ENCODE measurements around the gene SRSF8.

Gene SRSF8

DNA sequence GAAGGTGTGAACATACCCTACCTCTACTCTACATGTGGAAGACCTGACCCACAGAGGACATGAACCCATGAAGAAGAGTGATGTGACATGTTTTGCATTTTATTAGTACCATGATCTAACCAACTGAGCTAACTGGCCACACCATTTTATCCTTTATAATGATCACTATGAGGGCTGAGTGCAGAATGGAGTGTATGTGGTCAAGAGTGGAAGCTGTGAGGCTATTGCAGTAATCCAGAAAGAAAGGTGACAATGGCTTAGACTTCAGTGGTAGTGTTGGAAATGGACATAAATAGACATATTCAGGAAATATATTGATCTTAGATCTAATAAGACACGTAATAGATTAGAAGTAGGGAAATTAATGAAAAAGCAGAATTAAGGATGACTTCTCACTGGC, 3.8 kb downstream of the SRSF8 start:
- Histone ChIP-seq H3K36me3 (no peaks in the 10 kb centered on the region), H3K27me3 (peaks cover 52% of the 10 kb centered on the region), H3K4me3 (ENCODE audit: low read depth in 1 of 2, low read length in 1 of 2) (no peak overlapping the region), H3K27ac (no peak overlapping the region), H3K9me3 (no peaks in the 10 kb centered on the region), H3K4me1 (ENCODE audit: control insufficient read depth in 1 of 2, insufficient read depth in 1 of 2, low read depth in 1 of 2, low read length in 1 of 2) (peaks cover 10 to 12% of the 10 kb centered on the region in 2 experiments)
- TF ChIP-seq, protein P1, sequence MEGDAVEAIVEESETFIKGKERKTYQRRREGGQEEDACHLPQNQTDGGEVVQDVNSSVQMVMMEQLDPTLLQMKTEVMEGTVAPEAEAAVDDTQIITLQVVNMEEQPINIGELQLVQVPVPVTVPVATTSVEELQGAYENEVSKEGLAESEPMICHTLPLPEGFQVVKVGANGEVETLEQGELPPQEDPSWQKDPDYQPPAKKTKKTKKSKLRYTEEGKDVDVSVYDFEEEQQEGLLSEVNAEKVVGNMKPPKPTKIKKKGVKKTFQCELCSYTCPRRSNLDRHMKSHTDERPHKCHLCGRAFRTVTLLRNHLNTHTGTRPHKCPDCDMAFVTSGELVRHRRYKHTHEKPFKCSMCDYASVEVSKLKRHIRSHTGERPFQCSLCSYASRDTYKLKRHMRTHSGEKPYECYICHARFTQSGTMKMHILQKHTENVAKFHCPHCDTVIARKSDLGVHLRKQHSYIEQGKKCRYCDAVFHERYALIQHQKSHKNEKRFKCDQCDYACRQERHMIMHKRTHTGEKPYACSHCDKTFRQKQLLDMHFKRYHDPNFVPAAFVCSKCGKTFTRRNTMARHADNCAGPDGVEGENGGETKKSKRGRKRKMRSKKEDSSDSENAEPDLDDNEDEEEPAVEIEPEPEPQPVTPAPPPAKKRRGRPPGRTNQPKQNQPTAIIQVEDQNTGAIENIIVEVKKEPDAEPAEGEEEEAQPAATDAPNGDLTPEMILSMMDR (IDR thresholded peaks at IDR 0.05): no peak

GRCh38 chr11:95072948-95073347, 6.2 kb downstream of the SRSF8 start:
- TF ChIP-seq, protein P1 (IDR thresholded peaks at IDR 0.05): no peak
- H3K27me3 ChIP-seq: peaks cover 48% of the 10 kb centered on the region
- no peaks in the 10 kb centered on the region for H3K36me3 ChIP-seq
- no peak overlapping the region for H3K4me3 ChIP-seq (ENCODE audit: low read depth in 1 of 2, low read length in 1 of 2)
- no peak overlapping the region for H3K27ac ChIP-seq
- H3K4me1 ChIP-seq (ENCODE audit: control insufficient read depth in 1 of 2, insufficient read depth in 1 of 2, low read depth in 1 of 2, low read length in 1 of 2): peaks cover 4 to 8% of the 10 kb centered on the region in 2 experiments
- no peaks in the 10 kb centered on the region for H3K9me3 ChIP-seq

- H3K4me1 ChIP-seq (ENCODE audit: control insufficient read depth in 1 of 2, insufficient read depth in 1 of 2, low read depth in 1 of 2, low read length in 1 of 2): no peaks in the 10 kb centered on the region
- no peaks in the 10 kb centered on the region for H3K9me3 ChIP-seq
- H3K27ac ChIP-seq: no peak overlapping the region
- no peak overlapping the region for H3K4me3 ChIP-seq (ENCODE audit: low read depth in 1 of 2, low read length in 1 of 2)
- TF ChIP-seq, protein P1 (IDR thresholded peaks at IDR 0.05): no peak
- no peaks in the 10 kb centered on the region for H3K36me3 ChIP-seq
- H3K27me3 ChIP-seq: peaks cover 59% of the 10 kb centered on the region
These were observed 8.3 kb downstream of the SRSF8 start for GRCh38 chr11:95074792-95075563.

- TF ChIP-seq, protein P1 (IDR thresholded peaks at IDR 0.05): no peak
- Histone ChIP-seq H3K4me3 (ENCODE audit: low read depth in 1 of 2, low read length in 1 of 2) (no peak overlapping the region), H3K36me3 (no peaks in the 10 kb centered on the region), H3K9me3 (no peaks in the 10 kb centered on the region), H3K4me1 (ENCODE audit: control insufficient read depth in 1 of 2, insufficient read depth in 1 of 2, low read depth in 1 of 2, low read length in 1 of 2) (no peaks in the 10 kb centered on the region), H3K27ac (no peak overlapping the region), H3K27me3 (peaks cover 74% of the 10 kb centered on the region)
These were observed 9.7 kb downstream of the SRSF8 start for GRCh38 chr11:95076416-95076815.

DNA sequence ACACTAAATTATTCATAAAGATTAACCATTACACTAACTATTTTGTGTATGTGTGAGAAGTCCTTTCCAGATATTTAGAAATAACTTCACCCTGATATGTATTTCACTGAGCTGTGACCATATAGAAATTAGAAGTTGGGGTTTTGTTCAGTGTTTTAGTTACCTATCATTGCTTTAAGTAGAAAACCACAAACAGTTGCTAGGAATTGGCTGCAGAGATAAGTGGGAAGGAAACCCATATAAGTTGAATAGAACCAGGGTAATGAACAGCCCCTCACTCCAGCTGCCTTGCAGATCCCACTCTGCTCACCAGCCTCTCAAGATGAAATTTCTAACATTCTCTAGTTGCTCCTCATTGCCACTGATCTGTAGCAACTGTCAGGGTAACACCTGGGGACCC, 10.3 kb downstream of the SRSF8 start:
- no peak overlapping the region for H3K4me3 ChIP-seq (ENCODE audit: low read depth in 1 of 2, low read length in 1 of 2)
- peaks cover 79% of the 10 kb centered on the region for H3K27me3 ChIP-seq
- TF ChIP-seq, protein P1 (IDR thresholded peaks at IDR 0.05): no peak
- no peaks in the 10 kb centered on the region for H3K36me3 ChIP-seq
- no peaks in the 10 kb centered on the region for H3K4me1 ChIP-seq (ENCODE audit: control insufficient read depth in 1 of 2, insufficient read depth in 1 of 2, low read depth in 1 of 2, low read length in 1 of 2)
- no peaks in the 10 kb centered on the region for H3K9me3 ChIP-seq
- no peak overlapping the region for H3K27ac ChIP-seq
